GM04503 (cell line): ENCODE measurements around the gene ENTPD3.

Experiments used
- DNase-seq: peaks from one replicate; pipeline ENCODE4 v3.0.0-alpha.2; 2012; ENCODE audit warnings: low read depth

Gene ENTPD3

GRCh38 chr3:40404591-40405198 is 17.7 kb downstream of the ENTPD3 start:
- DNase-seq, result no peak

GRCh38 chr3:40407007-40407406 is 20.0 kb downstream of the ENTPD3 start:
- DNase-seq, result no peak

- DNase-seq, result no peak
These were observed 20.6 kb downstream of the ENTPD3 start for GRCh38 chr3:40407611-40408010.

GRCh38 chr3:40414270-40414669 is 27.3 kb downstream of the ENTPD3 start:
- no peak for DNase-seq

GRCh38 chr3:40417845-40418543 is 31.0 kb downstream of the ENTPD3 start:
- DNase-seq, result no peak

- no peak for DNase-seq
These were observed 35.9 kb downstream of the ENTPD3 start for GRCh38 chr3:40422861-40423260.

- no peak for DNase-seq
These were observed 40.2 kb downstream of the ENTPD3 start for GRCh38 chr3:40427045-40427669.

- no peak for DNase-seq
These were observed 45.8 kb downstream of the ENTPD3 start for GRCh38 chr3:40432793-40433192.

GRCh38 chr3:40437889-40438288 is 50.9 kb downstream of the ENTPD3 start:
- DNase-seq, result no peak

GRCh38 chr3:40445062-40445461 is 58.1 kb downstream of the ENTPD3 start:
- DNase-seq, result no peak

- no peak for DNase-seq
These were observed 58.9 kb downstream of the ENTPD3 start for GRCh38 chr3:40445880-40446279.

GRCh38 chr3:40450438-40450837 is 63.5 kb downstream of the ENTPD3 start:
- DNase-seq, result no peak

GRCh38 chr3:40451551-40451950 is 64.6 kb downstream of the ENTPD3 start:
- no peak for DNase-seq

- no peak for DNase-seq
These were observed 65.1 kb downstream of the ENTPD3 start for GRCh38 chr3:40452057-40452456.

- no peak for DNase-seq
These were observed 65.5 kb downstream of the ENTPD3 start for GRCh38 chr3:40452562-40452875.

GRCh38 chr3:40452876-40453730 is 66.1 kb downstream of the ENTPD3 start:
- peak; percentile 95 for DNase-seq

- no peak for DNase-seq
These were observed 66.9 kb downstream of the ENTPD3 start for GRCh38 chr3:40453933-40454332.

GRCh38 chr3:40455328-40455727 is 68.3 kb downstream of the ENTPD3 start:
- no peak for DNase-seq

- no peak for DNase-seq
These were observed 69.4 kb downstream of the ENTPD3 start for GRCh38 chr3:40456279-40456939.

- peak; percentile 78 for DNase-seq
These were observed 70.2 kb downstream of the ENTPD3 start, which contains the start of gene RPL14 for GRCh38 chr3:40456940-40457823. TSS of gene RPL14 (plus strand) at chr3:40457339. CDS start at chr3:40457472, 133 bp downstream.

GRCh38 chr3:40458473-40458872 is 71.5 kb downstream of the ENTPD3 start:
- DNase-seq, result no peak
